Transverse colon (tissue), 4 donors: ENCODE results near the gene LRIG1. TPM values are rescaled to one million over a fixed set of nuclear protein-coding genes. Genes with fewer than 3 reads are reported as not detected.

Experiments
- DNase-seq: peaks from one replicate; pipeline ENCODE4 v3.0.0-alpha.2; 2019
- H3K27ac ChIP-seq, 4 donors: fragments of 200-600 bp; sonication (generic); 2 replicates each; pipeline ENCODE4 v1.5.1; 2016 to 2018; ENCODE audit warnings: inconsistent platforms in 4 of 4
- H3K27me3 ChIP-seq: fragments of 200-600 bp; sonication (generic); 2 replicates; pipeline ENCODE4 v1.5.1; 2017; ENCODE audit warnings: inconsistent platforms
- H3K36me3 ChIP-seq, 4 donors: fragments of 200-600 bp; sonication (generic); 2 replicates each; pipeline ENCODE4 v1.5.1; 2017 to 2019; ENCODE audit warnings: inconsistent platforms in 4 of 4
- H3K4me1 ChIP-seq, 4 donors: fragments of 200-600 bp; sonication (generic); 2 replicates each; pipeline ENCODE4 v1.5.1; 2017 to 2020; ENCODE audit warnings: inconsistent platforms in 4 of 4
- H3K4me3 ChIP-seq, 4 donors: fragments of 200-600 bp; sonication (generic); 1 replicate in 1 of 4; 2 replicates in 3 of 4; pipeline versions ENCODE4 v1.5.1 to v1.6.1; 2017 to 2019; ENCODE audit warnings: inconsistent platforms in 4 of 4
- H3K9me3 ChIP-seq, 2 donors: fragments of 200-600 bp; sonication (generic); 2 replicates each; pipeline ENCODE4 v1.5.1; 2017 to 2019; ENCODE audit warnings: inconsistent platforms in 2 of 2
- CTCF ChIP-seq, 5 experiments: fragments of 200-600 bp in 3 of 5; fragments of 450-650 bp in 2 of 5; sonication (generic) in 3 of 5; IDR thresholded peaks; 1 replicate in 2 of 5; 2 replicates in 3 of 5; pipeline ENCODE4 v1.5.1; 2016 to 2017; ENCODE audit warnings: antibody characterized with exemption in 5 of 5, inconsistent platforms in 3 of 5, mild to moderate bottlenecking in 2 of 5, moderate library complexity in 1 of 5
- EP300 ChIP-seq: sonication (generic); formaldehyde crosslinking; IDR thresholded peaks from one replicate; pipeline ENCODE4 v1.6.1; 2017; ENCODE audit warnings: antibody characterized with exemption, low read depth
- POLR2A ChIP-seq: fragments of 450-650 bp; IDR thresholded peaks from one replicate; pipeline ENCODE4 v1.6.1; 2016; ENCODE audit warnings: antibody characterized with exemption, mild to moderate bottlenecking, moderate library complexity
- POLR2AphosphoS5 ChIP-seq, 3 donors: sonication (generic); formaldehyde crosslinking; IDR thresholded peaks; one replicate each; pipeline ENCODE4 v1.6.1; 2016; ENCODE audit warnings: antibody characterized with exemption in 3 of 3
- WGBS, 2 donors: methylation state at CpG; one replicate each; pipeline ENCODE4 v1.1.5; 2018; ENCODE audit warnings: low coverage in 1 of 2; 5-methylcytosine and 5-hydroxymethylcytosine counted together
- in situ Hi-C, 4 donors: fragments of 200-750 bp; cut with MboI; loops; one replicate each; pipeline versions ENCODE4 v1.15.0 to v1.15.1; 2017; ENCODE audit warnings: low sequenced_read_pairs in 3 of 4, low pct_ligation_motif_present in 1 of 4, low pct_unique_long_range_greater_than_20kb in 1 of 4
- intact Hi-C: fragments of 100-400 bp; cut with DNase I; formaldehyde crosslinking; loops from one replicate; pipeline ENCODE4 v1.15.1; 2023; ENCODE audit warnings: low total_unique reads
- total RNA-seq, 4 donors: library from RNA; depleted of rRNA; stranded (reverse); fragments of >200 nt; gene quantifications; one replicate each; pipeline ENCODE4 v1.1.0, GENCODE V29; 2016

LRIG1 gene
- total RNA-seq, 4 donors from 2014 or later = 67.2 to 87.6 (median 79.3) TPM

DNA sequence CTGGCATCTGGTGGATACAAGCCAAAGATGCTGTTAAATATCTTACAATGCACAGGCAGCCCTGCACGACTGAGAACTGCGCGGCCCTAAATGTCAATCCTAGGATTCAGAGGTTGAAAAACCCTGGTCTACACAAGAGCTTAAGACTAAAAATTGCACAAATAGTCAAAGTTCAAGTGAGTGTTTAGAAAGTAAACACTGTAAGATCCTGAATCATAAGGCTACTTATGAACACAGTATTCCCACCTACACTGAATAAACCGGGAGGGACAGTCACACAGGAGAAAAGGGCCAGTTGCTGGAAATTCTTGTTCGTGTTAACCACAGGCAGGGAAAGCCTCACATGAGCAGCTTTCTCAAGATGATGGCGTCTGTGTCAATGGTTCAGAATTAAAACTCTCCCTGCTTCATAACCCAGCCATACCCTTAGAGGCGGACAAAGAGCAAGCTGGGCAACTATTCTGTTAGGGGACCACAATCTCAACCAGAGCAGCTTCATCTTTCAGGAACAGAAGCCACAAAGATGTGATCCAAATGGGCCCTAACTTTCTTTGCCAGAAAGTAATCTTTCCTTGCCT, 37.7 kb downstream of the LRIG1 start:
- Histone ChIP-seq H3K9me3 (no peaks in the 10 kb centered on the region), H3K27ac (peak overlapping the region; percentile 22 to 52 (median 42)), H3K4me1 (peaks cover under 1 to 34% (median 27%) of the 10 kb centered on the region in 4 donors), H3K36me3 (no peaks in the 10 kb centered on the region), H3K27me3 (no peaks in the 10 kb centered on the region), H3K4me3 (no peak overlapping the region)
- no peak for DNase-seq
- TF ChIP-seq POLR2A (no peak), POLR2AphosphoS5 (IDR thresholded peaks at IDR 0.05) (no peak), EP300 (no peak), CTCF (IDR thresholded peaks at IDR 0.05) (no peak)
- in situ Hi-C loops (no loop called here), intact Hi-C loops (no loop called here)
- WGBS, 2 donors = 0 to 64% methylated on average over 1 to 7 of the region's 7 CpGs

- DNase-seq = no peak
- H3K27ac ChIP-seq = peak overlapping the region; percentile 8 to 77 (median 38)
- TF ChIP-seq CTCF (IDR thresholded peaks at IDR 0.05) (no peak), EP300 (no peak), POLR2AphosphoS5 (IDR thresholded peaks at IDR 0.05) (no peak), POLR2A (no peak)
- H3K4me3 ChIP-seq = no peak overlapping the region
- H3K36me3 ChIP-seq = no peaks in the 10 kb centered on the region
- intact Hi-C loops (loop anchor here (2.0 kb wide), 1 partner anchor 42 kb away; no protein-coding TSS in a partner anchor), in situ Hi-C loops (no loop called here)
- H3K9me3 ChIP-seq = no peaks in the 10 kb centered on the region
- H3K27me3 ChIP-seq = no peaks in the 10 kb centered on the region
- WGBS, 2 donors = 40 to 70% methylated on average over 1 to 4 of the region's 4 CpGs
- peaks cover 18 to 26% (median 20%) of the 10 kb centered on the region in 4 donors for H3K4me1 ChIP-seq
Measured at GRCh38 chr3:66457252-66457651, 43.6 kb downstream of the LRIG1 start.

DNA sequence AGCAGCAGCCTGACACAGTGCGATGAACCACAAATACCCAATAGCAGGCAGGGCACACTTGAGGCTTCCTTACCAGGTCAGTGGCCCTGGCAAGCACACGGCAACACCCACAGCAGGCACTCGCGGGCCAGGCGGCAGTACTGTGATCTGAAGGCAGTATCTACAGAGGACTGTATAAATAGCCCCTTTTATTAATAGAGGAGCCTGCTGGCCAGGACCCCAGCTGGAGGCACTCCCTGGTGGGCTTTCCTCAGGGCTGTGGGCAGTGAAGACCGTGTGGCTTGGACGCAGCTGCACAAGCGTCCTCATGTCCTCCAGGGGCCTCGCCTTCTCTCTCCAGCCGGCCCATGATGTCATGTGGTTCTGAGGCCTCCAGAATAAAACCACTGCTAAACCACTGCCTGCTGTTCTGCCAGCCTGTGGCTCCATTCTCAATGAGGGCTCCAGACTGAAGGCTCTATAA, 44.1 kb downstream of the LRIG1 start:
- in situ Hi-C loops = no loop called here
- Histone ChIP-seq H3K4me1 (peaks cover 23 to 31% (median 23%) of the 10 kb centered on the region in 4 donors), H3K27ac (peak overlapping the region; percentile 8 to 77 (median 38)), H3K36me3 (no peaks in the 10 kb centered on the region), H3K9me3 (no peaks in the 10 kb centered on the region), H3K4me3 (no peak overlapping the region), H3K27me3 (no peaks in the 10 kb centered on the region)
- 65% methylated on average over 10 of the region's 10 CpGs; no CpG with 5 or more reads in 1 of the 2 donors for WGBS, 2 donors
- intact Hi-C loops = loop anchor here (2.0 kb wide), 1 partner anchor 42 kb away; no protein-coding TSS in a partner anchor
- no peak for TF ChIP-seq POLR2A
- no peak for TF ChIP-seq EP300
- no peak for TF ChIP-seq POLR2AphosphoS5 (IDR thresholded peaks at IDR 0.05)
- TF ChIP-seq CTCF (IDR thresholded peaks at IDR 0.05) = no peak
- DNase-seq = no peak

- no peaks in the 10 kb centered on the region for H3K36me3 ChIP-seq
- H3K4me1 ChIP-seq = peaks cover 36 to 54% (median 45%) of the 10 kb centered on the region in 4 donors
- intact Hi-C loops (no loop called here), in situ Hi-C loops (no loop called here)
- H3K27me3 ChIP-seq = no peaks in the 10 kb centered on the region
- H3K9me3 ChIP-seq = no peaks in the 10 kb centered on the region
- TF ChIP-seq POLR2A = no peak
- TF ChIP-seq CTCF (IDR thresholded peaks at IDR 0.05) = no peak
- no peak for TF ChIP-seq EP300
- TF ChIP-seq POLR2AphosphoS5 (IDR thresholded peaks at IDR 0.05) = no peak
- no peak for DNase-seq
- WGBS, 2 donors = 83 to 87% methylated on average over 1 to 8 of the region's 8 CpGs
- H3K27ac ChIP-seq = peak overlapping the region; percentile 68 to 77 (median 76)
- H3K4me3 ChIP-seq = no peak overlapping the region
Measured at GRCh38 chr3:66454464-66454859, 46.4 kb downstream of the LRIG1 start.
